Measurements from ENCODE around the gene TMEM131.
"Not testable (repeated sequence)": the region's sequence is repeated elsewhere in the genome, so short reads cannot be mapped to it uniquely, and the experiment has no call there.

TMEM131 gene

GRCh38 chr2:97950329-97951154 lies 45.2 kb downstream of the TMEM131 start:
- no peak for DNase-seq

GRCh38 chr2:97948926-97949325 lies 46.8 kb downstream of the TMEM131 start:
- DNase-seq: no peak

GRCh38 chr2:97945791-97946190 lies 50.0 kb downstream of the TMEM131 start:
- no peak for DNase-seq

GRCh38 chr2:97936881-97937280 lies 58.9 kb downstream of the TMEM131 start:
- DNase-seq: no peak

GRCh38 chr2:97936199-97936598 lies 59.5 kb downstream of the TMEM131 start:
- DNase-seq: peak; percentile 66

GRCh38 chr2:97935719-97936161 lies 60.0 kb downstream of the TMEM131 start:
- peak; percentile 48 for DNase-seq

- no peak for DNase-seq
Measured at GRCh38 chr2:97932975-97933662, 62.6 kb downstream of the TMEM131 start.

GRCh38 chr2:97931858-97932225 lies 63.9 kb downstream of the TMEM131 start:
- DNase-seq: no peak

GRCh38 chr2:97931118-97931857 lies 64.5 kb downstream of the TMEM131 start:
- no peak for DNase-seq

GRCh38 chr2:97928591-97928990 lies 67.2 kb downstream of the TMEM131 start:
- DNase-seq: no peak

- no peak for DNase-seq
Measured at GRCh38 chr2:97926946-97927345, 68.8 kb downstream of the TMEM131 start.

GRCh38 chr2:97924194-97924593 lies 71.6 kb downstream of the TMEM131 start:
- no peak for DNase-seq

- no peak for DNase-seq
Measured at GRCh38 chr2:97919858-97920257, 75.9 kb downstream of the TMEM131 start.

- no peak for DNase-seq
Measured at GRCh38 chr2:97918818-97919217, 76.9 kb downstream of the TMEM131 start.

GRCh38 chr2:97917668-97918067 lies 78.1 kb downstream of the TMEM131 start:
- not testable (repeated sequence) for DNase-seq

GRCh38 chr2:97914691-97915213 lies 81.0 kb downstream of the TMEM131 start:
- no peak for DNase-seq

GRCh38 chr2:97913846-97914245 lies 81.9 kb downstream of the TMEM131 start:
- no peak for DNase-seq

- no peak for DNase-seq
Measured at GRCh38 chr2:97911922-97912575, 83.7 kb downstream of the TMEM131 start.

- DNase-seq: no peak
Measured at GRCh38 chr2:97911206-97911921, 84.4 kb downstream of the TMEM131 start.

- DNase-seq: no peak
Measured at GRCh38 chr2:97910403-97911205, 85.1 kb downstream of the TMEM131 start.

GRCh38 chr2:97908208-97908676 lies 87.5 kb downstream of the TMEM131 start:
- DNase-seq: no peak
